Fibroblast of skin of left quadriceps (primary cell): ENCODE measurements around the gene NCMAP.
A peak's percentile ranks its signal among the peaks of the same experiment; 100 is the strongest.

Experiments used
- DNase-seq, 2 experiments: peaks; one replicate each; pipeline ENCODE4 v3.0.0-alpha.2; 2013; ENCODE audit warnings: low read depth in 2 of 2

NCMAP gene

GRCh38 chr1:24570265-24571125, 14.6 kb downstream of the NCMAP start:
- no peak for DNase-seq

GRCh38 chr1:24572301-24572700, 16.4 kb downstream of the NCMAP start:
- no peak for DNase-seq

DNA sequence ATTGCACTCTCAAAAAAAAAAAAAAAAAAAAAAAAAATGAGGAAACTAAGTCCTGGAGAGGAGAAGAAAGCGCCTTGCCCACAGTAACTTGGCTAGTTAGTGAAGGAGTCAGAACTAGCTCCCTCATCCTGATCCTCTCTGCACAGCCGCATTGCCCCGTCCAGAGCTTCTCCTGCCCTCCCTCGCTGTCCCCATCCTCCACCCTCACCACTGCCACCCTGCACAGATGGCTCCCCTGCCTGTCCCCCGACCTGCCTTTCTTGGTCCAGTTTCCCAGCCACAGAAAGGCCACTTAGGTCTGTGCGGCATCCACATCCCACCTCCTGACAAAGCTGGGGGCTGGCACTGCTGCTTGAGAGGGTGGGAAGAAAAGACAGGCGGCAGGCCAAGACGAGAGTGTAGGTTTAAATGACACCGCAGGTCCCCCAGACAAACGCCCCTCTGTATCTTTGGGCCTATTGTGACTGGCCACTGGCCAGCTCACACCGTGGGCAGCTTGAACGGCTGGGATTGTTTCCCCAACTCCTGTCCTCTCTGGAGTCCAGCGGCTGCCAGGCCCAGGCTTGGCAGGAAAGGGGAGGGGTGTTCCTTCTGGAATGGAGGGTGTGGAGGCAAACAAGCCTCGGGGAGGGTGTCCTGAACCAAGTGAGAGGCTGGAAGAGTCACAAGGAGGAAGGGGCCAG, 20.2 kb downstream of the NCMAP start:
- DNase-seq = no peak

- no peak for DNase-seq
These were observed 23.0 kb downstream of the NCMAP start for GRCh38 chr1:24578846-24579245.

- no peak for DNase-seq
These were observed 24.9 kb downstream of the NCMAP start for GRCh38 chr1:24580756-24581155.

GRCh38 chr1:24584171-24584647, 28.3 kb downstream of the NCMAP start:
- no peak for DNase-seq

- DNase-seq = no peak
These were observed 30.2 kb downstream of the NCMAP start for GRCh38 chr1:24586119-24586518.

DNA sequence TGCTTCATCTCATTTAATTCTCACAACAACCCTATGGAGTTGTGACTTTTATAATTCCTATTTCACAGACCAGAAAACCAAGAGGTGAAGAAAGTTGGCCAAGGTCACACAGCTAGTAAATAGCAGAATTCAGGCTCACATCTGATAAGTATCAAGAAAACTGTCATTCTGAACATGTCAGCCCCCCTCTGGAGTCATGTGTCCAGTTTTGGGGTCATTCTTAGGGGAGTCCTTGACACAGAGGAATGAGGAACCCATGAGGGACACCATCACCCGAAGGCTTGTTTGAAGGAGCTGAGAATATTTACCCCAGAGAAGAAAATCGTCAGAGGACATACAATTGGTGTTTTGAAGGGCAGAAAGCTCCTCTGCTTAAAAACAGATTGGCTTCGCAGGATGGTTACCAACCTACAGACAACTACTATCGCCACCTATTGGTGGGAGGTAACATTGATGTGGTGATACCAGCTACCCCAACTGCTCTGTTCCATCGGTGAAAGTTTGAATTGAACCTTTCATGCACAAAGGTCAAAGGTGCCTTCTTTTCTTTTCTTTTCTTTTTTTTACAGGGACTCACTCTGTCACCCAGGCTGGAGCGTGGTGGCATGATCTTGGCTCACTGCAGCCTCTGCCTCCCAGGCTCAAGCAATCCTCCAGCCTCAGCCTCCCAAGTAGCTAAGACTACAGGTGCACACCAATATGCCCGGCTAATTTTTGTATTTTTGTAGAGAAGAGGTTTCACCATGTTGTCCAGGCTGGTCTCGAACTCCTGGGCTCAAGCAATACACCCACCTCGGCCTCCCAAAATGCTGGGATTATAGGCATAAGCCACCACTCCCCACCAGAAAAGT, 31.3 kb downstream of the NCMAP start:
- peak; percentile 13 to 19 for DNase-seq

DNA sequence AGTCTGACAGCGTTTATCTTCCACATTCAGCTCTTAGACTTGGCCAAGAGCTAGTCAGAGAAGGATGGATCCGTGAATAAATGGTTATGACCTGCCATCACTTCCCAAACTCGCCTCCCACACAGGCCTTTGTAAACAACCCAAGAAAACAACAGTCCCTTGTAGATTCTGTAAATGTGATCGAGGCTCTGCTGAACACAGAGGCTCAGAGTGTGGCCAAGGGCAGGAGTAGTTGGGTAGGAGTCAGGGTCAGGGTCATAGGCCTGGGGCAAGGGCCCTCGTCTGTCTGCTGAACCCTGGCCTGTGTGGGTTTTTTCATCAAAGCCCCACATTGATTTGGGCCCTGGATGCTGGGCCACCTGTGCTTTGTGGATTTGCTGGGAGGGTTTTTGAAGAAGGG, 32.7 kb downstream of the NCMAP start:
- no peak for DNase-seq

GRCh38 chr1:24589200-24589599, 33.3 kb downstream of the NCMAP start:
- DNase-seq = no peak

GRCh38 chr1:24591781-24592180, 35.9 kb downstream of the NCMAP start:
- no peak for DNase-seq

- no peak for DNase-seq
These were observed 38.4 kb downstream of the NCMAP start for GRCh38 chr1:24594328-24594598.

DNA sequence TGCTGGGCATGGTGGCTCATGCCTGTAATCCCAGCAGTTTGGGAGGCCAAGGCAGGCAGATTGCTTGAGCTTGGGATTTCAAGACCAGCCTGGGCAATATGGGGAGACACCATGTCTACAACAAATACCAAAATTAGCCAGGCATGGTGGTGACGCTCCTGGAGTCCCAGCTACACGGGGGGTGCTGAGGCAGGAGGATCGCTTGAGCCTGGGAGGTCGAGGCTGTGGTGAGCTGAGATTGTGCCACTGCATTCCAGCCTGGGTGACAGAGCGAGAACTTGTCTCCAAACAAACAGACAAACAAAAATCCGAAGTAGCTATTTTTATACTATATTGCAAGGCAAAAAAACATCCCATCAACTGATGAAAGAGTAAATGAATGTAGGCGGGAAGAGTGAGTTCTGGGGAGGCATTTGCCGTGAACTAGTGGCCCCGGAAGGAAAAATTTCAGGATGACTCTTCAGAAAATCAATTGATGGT, 40.6 kb downstream of the NCMAP start:
- DNase-seq = no peak

DNA sequence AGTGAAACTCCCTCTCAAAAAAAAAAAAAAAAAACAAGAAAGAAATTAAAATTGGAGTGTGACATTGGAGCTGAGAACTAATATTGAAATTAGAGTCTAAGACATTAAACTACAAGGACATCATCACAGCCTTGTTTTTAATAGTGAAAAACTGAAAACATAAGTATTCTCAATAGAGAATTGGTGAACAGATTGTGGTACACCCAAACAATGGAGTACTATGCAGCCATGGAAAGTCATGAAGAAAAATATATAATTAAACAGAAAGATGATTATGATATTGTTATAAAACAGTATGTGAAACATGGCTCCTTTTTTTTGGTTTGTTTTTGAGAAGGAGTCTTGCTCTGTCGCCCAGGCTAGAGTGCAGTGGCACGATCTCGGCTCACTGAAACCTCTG, 43.4 kb downstream of the NCMAP start:
- DNase-seq = no peak

DNA sequence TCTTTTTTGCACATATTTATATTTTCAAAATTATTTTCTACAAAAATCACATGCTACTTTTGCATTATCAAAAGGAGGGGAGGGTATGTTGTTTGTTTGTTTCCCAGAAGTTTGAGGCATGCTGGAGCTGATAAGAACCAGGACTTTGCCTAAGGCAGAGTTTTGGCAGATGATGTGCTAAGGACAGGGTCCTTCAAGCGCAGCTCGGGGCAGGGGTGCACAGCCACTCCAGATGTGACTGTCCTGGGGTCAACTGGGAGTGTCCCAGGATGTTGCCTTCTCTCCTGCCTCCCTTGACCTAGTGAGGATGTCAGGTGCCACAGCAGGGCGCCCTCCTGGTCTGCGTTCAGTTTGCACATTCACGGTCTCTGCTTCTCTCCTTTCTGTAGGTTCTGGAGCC, 44.7 kb downstream of the NCMAP start:
- DNase-seq = no peak

GRCh38 chr1:24605534-24606295, 49.8 kb downstream of the NCMAP start:
- DNase-seq = no peak

- DNase-seq = no peak
These were observed 50.4 kb downstream of the NCMAP start for GRCh38 chr1:24606296-24606605.

DNA sequence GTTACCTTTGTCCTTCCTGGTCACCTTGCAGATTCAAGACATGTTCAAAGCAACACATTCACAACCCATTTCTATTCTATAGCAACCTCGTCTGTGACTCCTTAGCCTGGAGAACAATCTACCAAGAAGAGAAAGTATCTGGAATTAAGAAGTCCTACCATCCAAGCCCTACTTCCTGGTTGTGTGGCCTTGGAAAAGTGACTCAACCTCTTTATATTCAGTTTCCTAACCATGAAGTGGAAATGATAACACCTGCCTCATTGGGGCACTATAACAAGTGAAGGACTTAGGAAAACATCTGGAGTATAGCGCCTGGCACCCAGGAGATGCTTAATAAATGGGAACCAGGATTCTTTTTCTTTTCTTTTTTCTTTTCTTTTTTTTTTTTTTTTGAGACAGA, 50.7 kb downstream of the NCMAP start:
- no peak for DNase-seq

DNA sequence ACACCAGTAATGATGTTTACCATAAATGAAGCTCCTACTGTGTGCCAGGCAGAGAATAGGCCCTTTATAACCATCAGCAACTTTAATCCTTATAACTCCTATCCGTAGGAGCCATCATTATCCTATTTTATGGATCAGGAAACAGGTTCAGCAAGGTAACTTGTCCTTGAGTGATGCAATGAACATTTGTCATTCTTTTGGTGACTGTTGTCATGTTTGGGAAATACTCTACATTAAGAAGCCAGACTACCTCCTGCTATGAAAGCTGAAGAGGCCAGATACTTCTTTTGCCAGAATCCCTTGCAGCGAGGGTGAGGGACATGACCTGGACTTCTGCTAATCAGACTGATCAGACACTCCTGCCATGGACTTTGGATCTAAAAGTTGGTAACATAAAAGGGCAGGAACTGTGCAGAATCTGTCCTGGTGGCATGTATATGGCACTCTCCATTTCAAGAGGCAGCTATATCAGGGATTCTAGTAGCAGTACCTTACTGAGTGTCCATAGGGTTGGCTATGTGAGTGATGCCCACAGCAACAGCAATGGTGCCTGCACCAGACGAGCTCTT, 54.1 kb downstream of the NCMAP start:
- no peak for DNase-seq

DNA sequence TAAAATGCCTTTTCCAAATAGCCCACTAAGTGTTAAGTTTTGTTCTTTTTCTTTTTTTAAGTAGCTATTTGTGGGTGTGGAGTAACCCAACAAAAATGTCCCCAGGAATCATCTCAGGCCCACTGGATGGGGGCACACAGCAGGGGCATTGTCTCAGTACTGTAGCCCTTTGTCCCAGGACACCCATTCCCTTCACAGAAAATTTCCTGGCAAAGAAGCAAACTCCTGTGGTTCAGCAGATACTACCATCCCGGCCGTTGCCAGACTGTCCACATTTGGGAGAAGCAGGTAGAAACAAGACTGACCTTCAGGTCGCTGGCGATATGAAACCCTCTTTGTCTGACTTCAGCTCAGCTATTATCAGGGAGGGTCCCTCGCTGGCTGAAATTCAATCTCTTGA, 63.5 kb downstream of the NCMAP start:
- DNase-seq = no peak

- DNase-seq = no peak
These were observed 64.8 kb downstream of the NCMAP start for GRCh38 chr1:24620678-24621077.
